ENCODE measurements around the gene C1R.
A peak's percentile ranks its signal among the peaks of the same experiment; 100 is the strongest.

The C1R gene

DNA sequence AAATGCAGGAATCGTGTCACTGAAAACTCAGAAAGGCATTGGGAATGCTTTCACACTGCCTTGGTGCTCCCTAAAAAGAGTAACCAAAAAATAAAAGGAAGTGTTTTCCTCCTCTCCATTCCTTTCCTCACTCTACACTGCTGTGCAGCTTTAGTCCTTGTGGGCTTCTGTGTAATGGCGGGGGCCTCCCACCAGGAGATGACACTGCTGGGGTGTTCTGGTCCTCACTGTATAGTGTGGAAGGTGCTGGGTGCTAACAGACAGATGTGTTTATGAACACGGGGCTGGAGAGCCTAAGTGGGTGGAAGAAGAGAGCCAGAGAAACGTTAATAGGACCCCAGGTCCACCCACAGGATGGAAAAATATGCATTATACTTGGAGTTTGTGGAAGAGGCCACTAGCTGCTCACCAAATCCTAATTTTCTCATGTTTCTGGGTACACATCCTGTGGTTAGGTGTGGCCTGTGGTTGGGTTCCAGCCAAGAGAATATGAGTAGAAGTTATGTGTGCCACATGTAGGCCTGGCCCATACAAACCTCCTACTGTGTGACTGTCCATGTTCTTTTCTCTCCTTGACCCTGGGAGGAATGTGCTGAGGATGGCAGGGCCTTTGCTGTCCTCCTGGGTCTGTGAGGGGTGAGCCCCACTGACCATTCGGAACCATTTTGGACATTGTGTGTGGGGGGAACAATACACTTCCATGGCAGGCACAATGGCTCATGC, 45.7 kb downstream of the C1R start:
- Histone ChIP-seq H4K20me1 (ENCODE audit: insufficient read depth, low read length) (no peaks in the 10 kb centered on the region), H3K27ac (ENCODE audit: low read length) (no peak overlapping the region), H3K9ac (ENCODE audit: low read length) (no peak overlapping the region), H3K4me1 (ENCODE audit: low read length) (peaks cover 8% of the 10 kb centered on the region), H2AFZ (ENCODE audit: low read depth, low read length) (no peak overlapping the region), H3K9me3 (ENCODE audit: insufficient read depth, low read length) (no peaks in the 10 kb centered on the region), H3K4me2 (ENCODE audit: low read length) (no peak overlapping the region), H3K79me2 (ENCODE audit: low read length) (no peaks in the 10 kb centered on the region), H3K36me3 (replicated peaks; ENCODE audit: low read depth, low read length) (no peaks in the 10 kb centered on the region), H3K4me3 (ENCODE audit: low read length) (no peak overlapping the region), H3K27me3 (ENCODE audit: low read depth, low read length) (no peaks in the 10 kb centered on the region)
- TF ChIP-seq EZH2phosphoT487 (IDR thresholded peaks at IDR 0.05; ENCODE audit: low read depth), result no peak
- TF ChIP-seq, protein P1, sequence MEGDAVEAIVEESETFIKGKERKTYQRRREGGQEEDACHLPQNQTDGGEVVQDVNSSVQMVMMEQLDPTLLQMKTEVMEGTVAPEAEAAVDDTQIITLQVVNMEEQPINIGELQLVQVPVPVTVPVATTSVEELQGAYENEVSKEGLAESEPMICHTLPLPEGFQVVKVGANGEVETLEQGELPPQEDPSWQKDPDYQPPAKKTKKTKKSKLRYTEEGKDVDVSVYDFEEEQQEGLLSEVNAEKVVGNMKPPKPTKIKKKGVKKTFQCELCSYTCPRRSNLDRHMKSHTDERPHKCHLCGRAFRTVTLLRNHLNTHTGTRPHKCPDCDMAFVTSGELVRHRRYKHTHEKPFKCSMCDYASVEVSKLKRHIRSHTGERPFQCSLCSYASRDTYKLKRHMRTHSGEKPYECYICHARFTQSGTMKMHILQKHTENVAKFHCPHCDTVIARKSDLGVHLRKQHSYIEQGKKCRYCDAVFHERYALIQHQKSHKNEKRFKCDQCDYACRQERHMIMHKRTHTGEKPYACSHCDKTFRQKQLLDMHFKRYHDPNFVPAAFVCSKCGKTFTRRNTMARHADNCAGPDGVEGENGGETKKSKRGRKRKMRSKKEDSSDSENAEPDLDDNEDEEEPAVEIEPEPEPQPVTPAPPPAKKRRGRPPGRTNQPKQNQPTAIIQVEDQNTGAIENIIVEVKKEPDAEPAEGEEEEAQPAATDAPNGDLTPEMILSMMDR (IDR thresholded peaks at IDR 0.05; ENCODE audit: low read depth, low read length), result no peak

DNA sequence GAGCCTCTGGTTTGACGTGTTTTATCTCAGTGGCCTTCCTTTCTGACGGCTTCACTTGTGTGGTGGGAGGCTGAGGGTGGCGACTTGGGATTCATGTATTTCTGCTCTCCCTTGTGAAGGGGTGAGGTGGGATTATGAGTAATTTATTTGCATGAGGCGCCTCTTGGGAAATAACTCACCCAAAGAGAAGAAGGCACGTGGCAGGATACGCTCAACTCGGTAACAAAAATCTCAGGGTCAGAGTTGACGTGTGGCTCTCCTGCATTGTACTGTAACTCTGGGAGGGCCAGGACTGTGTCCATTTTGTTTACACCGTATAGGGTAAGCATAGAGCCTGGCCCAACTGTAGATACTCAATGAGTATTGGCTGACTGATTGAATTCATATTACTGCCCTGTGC, 46.3 kb downstream of the C1R start:
- H3K9ac ChIP-seq (ENCODE audit: low read length), result no peak overlapping the region
- H3K4me1 ChIP-seq (ENCODE audit: low read length), result peaks cover 8% of the 10 kb centered on the region
- no peak overlapping the region for H3K27ac ChIP-seq (ENCODE audit: low read length)
- no peak overlapping the region for H3K4me2 ChIP-seq (ENCODE audit: low read length)
- no peaks in the 10 kb centered on the region for H3K79me2 ChIP-seq (ENCODE audit: low read length)
- H4K20me1 ChIP-seq (ENCODE audit: insufficient read depth, low read length), result no peaks in the 10 kb centered on the region
- H3K36me3 ChIP-seq (replicated peaks; ENCODE audit: low read depth, low read length), result no peaks in the 10 kb centered on the region
- no peaks in the 10 kb centered on the region for H3K9me3 ChIP-seq (ENCODE audit: insufficient read depth, low read length)
- H2AFZ ChIP-seq (ENCODE audit: low read depth, low read length), result no peak overlapping the region
- H3K4me3 ChIP-seq (ENCODE audit: low read length), result no peak overlapping the region
- no peaks in the 10 kb centered on the region for H3K27me3 ChIP-seq (ENCODE audit: low read depth, low read length)
- TF ChIP-seq, protein P1 (IDR thresholded peaks at IDR 0.05; ENCODE audit: low read depth, low read length), result no peak
- TF ChIP-seq EZH2phosphoT487 (IDR thresholded peaks at IDR 0.05; ENCODE audit: low read depth), result no peak

DNA sequence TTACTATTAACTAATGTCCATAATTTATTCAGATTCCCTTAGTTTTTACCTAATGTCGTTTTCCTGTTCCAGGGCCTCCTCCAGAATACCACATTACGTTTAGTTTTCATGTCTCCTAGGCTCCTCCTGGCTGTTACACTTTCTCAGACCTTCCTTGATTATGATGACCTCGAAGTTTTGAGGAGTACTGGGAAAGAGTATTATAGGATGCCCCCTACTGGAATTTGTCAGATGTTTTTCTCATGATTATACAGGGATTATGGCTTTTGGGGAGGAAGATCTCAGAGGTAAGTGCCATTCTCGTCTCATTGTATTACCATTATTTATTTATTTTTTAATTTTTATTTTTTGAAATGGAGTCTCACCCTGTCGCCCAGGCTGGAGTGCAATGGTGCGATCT, 49.4 kb downstream of the C1R start:
- H3K4me2 ChIP-seq (ENCODE audit: low read length), result no peak overlapping the region
- no peaks in the 10 kb centered on the region for H3K9me3 ChIP-seq (ENCODE audit: insufficient read depth, low read length)
- H3K4me3 ChIP-seq (ENCODE audit: low read length), result no peak overlapping the region
- H3K4me1 ChIP-seq (ENCODE audit: low read length), result peaks cover 8% of the 10 kb centered on the region
- TF ChIP-seq, protein P1 (IDR thresholded peaks at IDR 0.05; ENCODE audit: low read depth, low read length), result peak; percentile 37
- no peak for TF ChIP-seq EZH2phosphoT487 (IDR thresholded peaks at IDR 0.05; ENCODE audit: low read depth)
- no peak overlapping the region for H3K27ac ChIP-seq (ENCODE audit: low read length)
- no peak overlapping the region for H3K9ac ChIP-seq (ENCODE audit: low read length)
- no peak overlapping the region for H2AFZ ChIP-seq (ENCODE audit: low read depth, low read length)
- no peaks in the 10 kb centered on the region for H3K36me3 ChIP-seq (replicated peaks; ENCODE audit: low read depth, low read length)
- H4K20me1 ChIP-seq (ENCODE audit: insufficient read depth, low read length), result no peaks in the 10 kb centered on the region
- H3K79me2 ChIP-seq (ENCODE audit: low read length), result no peaks in the 10 kb centered on the region
- H3K27me3 ChIP-seq (ENCODE audit: low read depth, low read length), result no peaks in the 10 kb centered on the region

DNA sequence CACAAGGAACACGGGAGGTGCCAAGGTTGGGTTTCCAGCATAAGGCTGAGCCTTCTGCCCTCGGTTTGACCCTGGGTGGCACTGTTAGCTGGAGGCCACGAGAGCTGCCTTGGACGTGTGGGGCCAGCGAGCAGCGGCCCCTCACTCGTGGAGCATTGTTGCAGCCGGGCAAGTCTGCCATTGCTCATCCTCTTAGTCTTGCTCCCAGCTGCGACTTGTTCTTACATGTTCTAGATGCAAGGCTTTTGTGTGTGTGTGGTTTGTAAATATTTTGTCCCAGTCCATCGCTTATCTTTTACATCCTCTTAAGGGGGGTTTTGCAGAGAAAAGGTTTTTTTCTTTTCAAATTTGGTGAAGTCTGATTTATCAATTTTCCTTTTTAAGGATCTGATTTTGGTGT, 52.8 kb downstream of the C1R start:
- no peaks in the 10 kb centered on the region for H3K9me3 ChIP-seq (ENCODE audit: insufficient read depth, low read length)
- H3K4me3 ChIP-seq (ENCODE audit: low read length), result no peak overlapping the region
- H3K79me2 ChIP-seq (ENCODE audit: low read length), result no peaks in the 10 kb centered on the region
- TF ChIP-seq, protein P1 (IDR thresholded peaks at IDR 0.05; ENCODE audit: low read depth, low read length), result no peak
- TF ChIP-seq EZH2phosphoT487 (IDR thresholded peaks at IDR 0.05; ENCODE audit: low read depth), result no peak
- no peak overlapping the region for H2AFZ ChIP-seq (ENCODE audit: low read depth, low read length)
- H3K27ac ChIP-seq (ENCODE audit: low read length), result no peak overlapping the region
- H3K4me1 ChIP-seq (ENCODE audit: low read length), result no peaks in the 10 kb centered on the region
- H4K20me1 ChIP-seq (ENCODE audit: insufficient read depth, low read length), result no peaks in the 10 kb centered on the region
- no peaks in the 10 kb centered on the region for H3K36me3 ChIP-seq (replicated peaks; ENCODE audit: low read depth, low read length)
- no peaks in the 10 kb centered on the region for H3K27me3 ChIP-seq (ENCODE audit: low read depth, low read length)
- no peak overlapping the region for H3K4me2 ChIP-seq (ENCODE audit: low read length)
- no peak overlapping the region for H3K9ac ChIP-seq (ENCODE audit: low read length)
